MM.1S (cell line): ENCODE results near the gene GAS2L1.
"Not testable (repeated sequence)": the region's sequence is repeated elsewhere in the genome, so short reads cannot be mapped to it uniquely, and the experiment has no call there.

Source experiments
- DNase-seq: peaks from one replicate; pipeline ENCODE4 v3.0.0-alpha.2; 2015
- H2AFZ ChIP-seq: fragments of 300-600 bp; sonication (generic); 2 replicates; pipeline ENCODE4 v1.6.0; 2016; ENCODE audit warnings: antibody characterized with exemption, low read length
- H3F3A ChIP-seq: fragments of 300-600 bp; sonication (generic); 2 replicates; pipeline ENCODE4 v1.6.1; 2016; ENCODE audit warnings: mild to moderate bottlenecking, antibody characterized with exemption, low read length, moderate library complexity, mixed read lengths; ENCODE audit not compliant: insufficient read depth
- H3K27ac ChIP-seq: fragments of 300-600 bp; sonication (generic); 2 replicates; pipeline ENCODE4 v1.5.1; 2016; ENCODE audit warnings: mild to moderate bottlenecking, low read length
- H3K27me3 ChIP-seq: fragments of 300-600 bp; sonication (generic); replicated peaks from 2 replicates; pipeline ENCODE4 v1.6.0; 2016; ENCODE audit warnings: low read length; ENCODE audit not compliant: insufficient read depth
- H3K36me3 ChIP-seq: fragments of 300-600 bp; sonication (generic); replicated peaks from 2 replicates; pipeline ENCODE4 v1.6.1; 2016; ENCODE audit warnings: mild to moderate bottlenecking, low read length, mixed read lengths; ENCODE audit not compliant: insufficient read depth
- H3K4me1 ChIP-seq: fragments of 300-600 bp; sonication (generic); 2 replicates; pipeline ENCODE4 v1.6.1; 2016; ENCODE audit warnings: low read length, mixed read lengths
- H3K4me2 ChIP-seq: fragments of 300-600 bp; sonication (generic); 2 replicates; pipeline ENCODE4 v1.6.0; 2016; ENCODE audit warnings: low read depth, low read length
- H3K4me3 ChIP-seq: fragments of 300-600 bp; sonication (generic); 2 replicates; pipeline ENCODE4 v1.5.1; 2016; ENCODE audit warnings: low read length, mixed read lengths
- H3K79me2 ChIP-seq: fragments of 300-600 bp; sonication (generic); 2 replicates; pipeline ENCODE4 v1.6.1; 2016; ENCODE audit warnings: mixed run types, low read length, mixed read lengths
- H3K9ac ChIP-seq: fragments of 300-600 bp; sonication (generic); 2 replicates; pipeline ENCODE4 v1.6.1; 2016; ENCODE audit warnings: low read length, mixed read lengths
- H3K9me2 ChIP-seq: fragments of 300-600 bp; sonication (generic); replicated peaks from 2 replicates; pipeline ENCODE4 v1.6.1; 2016; ENCODE audit warnings: mild to moderate bottlenecking, low read length, mixed read lengths; ENCODE audit not compliant: insufficient read depth
- H3K9me3 ChIP-seq: fragments of 300-600 bp; sonication (generic); replicated peaks from 2 replicates; pipeline ENCODE4 v1.6.1; 2016; ENCODE audit warnings: mild to moderate bottlenecking, low read length, mixed read lengths; ENCODE audit not compliant: insufficient read depth
- H4K20me1 ChIP-seq: fragments of 300-600 bp; sonication (generic); 2 replicates; pipeline ENCODE4 v1.6.1; 2016; ENCODE audit warnings: mild to moderate bottlenecking, low read length, moderate library complexity, mixed read lengths; ENCODE audit not compliant: insufficient read depth
- EZH2 ChIP-seq: fragments of 300-600 bp; sonication (generic); optimal IDR thresholded peaks from 2 replicates; pipeline ENCODE3; 2017; ENCODE audit warnings: low read depth, mild to moderate bottlenecking, antibody characterized with exemption, low read length, mixed read lengths
- EZH2phosphoT487 ChIP-seq: fragments of 300-600 bp; sonication (generic); IDR thresholded peaks from 2 replicates; pipeline ENCODE4 v1.6.1; 2018; ENCODE audit warnings: antibody characterized with exemption, low read length
- TF ChIP-seq, protein P1 (sequence below): fragments of 300-600 bp; sonication (generic); IDR thresholded peaks from 2 replicates; pipeline ENCODE4 v1.5.1; 2016; ENCODE audit warnings: antibody characterized with exemption, low read length, mixed read lengths

GAS2L1 gene

DNA sequence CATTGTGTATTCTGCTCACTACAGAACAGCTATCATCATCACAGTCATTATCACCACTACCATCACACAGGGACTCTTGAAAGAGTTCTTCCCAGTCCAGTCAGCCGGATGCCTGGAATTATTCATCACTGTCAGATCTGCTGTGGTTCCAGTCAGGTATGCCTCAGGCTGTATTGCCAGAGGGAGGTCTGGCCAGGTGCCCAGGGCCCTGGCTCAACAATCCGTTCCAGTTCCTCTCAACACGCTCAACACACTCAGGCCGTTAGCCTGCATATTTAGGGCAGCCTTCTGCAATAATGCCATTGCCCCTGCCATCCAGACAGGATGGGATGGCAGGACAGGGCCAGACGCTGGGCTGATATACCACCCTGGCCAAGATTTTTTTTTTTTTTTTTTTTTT is 37.7 kb downstream of the GAS2L1 start:
- DNase-seq = no peak
- H3K4me1 ChIP-seq = no peaks in the 10 kb centered on the region
- H3K4me3 ChIP-seq = no peak overlapping the region
- TF ChIP-seq EZH2 (no peak), EZH2phosphoT487 (no peak)
- TF ChIP-seq, protein P1, sequence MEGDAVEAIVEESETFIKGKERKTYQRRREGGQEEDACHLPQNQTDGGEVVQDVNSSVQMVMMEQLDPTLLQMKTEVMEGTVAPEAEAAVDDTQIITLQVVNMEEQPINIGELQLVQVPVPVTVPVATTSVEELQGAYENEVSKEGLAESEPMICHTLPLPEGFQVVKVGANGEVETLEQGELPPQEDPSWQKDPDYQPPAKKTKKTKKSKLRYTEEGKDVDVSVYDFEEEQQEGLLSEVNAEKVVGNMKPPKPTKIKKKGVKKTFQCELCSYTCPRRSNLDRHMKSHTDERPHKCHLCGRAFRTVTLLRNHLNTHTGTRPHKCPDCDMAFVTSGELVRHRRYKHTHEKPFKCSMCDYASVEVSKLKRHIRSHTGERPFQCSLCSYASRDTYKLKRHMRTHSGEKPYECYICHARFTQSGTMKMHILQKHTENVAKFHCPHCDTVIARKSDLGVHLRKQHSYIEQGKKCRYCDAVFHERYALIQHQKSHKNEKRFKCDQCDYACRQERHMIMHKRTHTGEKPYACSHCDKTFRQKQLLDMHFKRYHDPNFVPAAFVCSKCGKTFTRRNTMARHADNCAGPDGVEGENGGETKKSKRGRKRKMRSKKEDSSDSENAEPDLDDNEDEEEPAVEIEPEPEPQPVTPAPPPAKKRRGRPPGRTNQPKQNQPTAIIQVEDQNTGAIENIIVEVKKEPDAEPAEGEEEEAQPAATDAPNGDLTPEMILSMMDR = no peak
- no peaks in the 10 kb centered on the region for H3F3A ChIP-seq
- no peak overlapping the region for H3K4me2 ChIP-seq
- no peaks in the 10 kb centered on the region for H3K79me2 ChIP-seq
- H4K20me1 ChIP-seq = no peaks in the 10 kb centered on the region
- H3K27me3 ChIP-seq = no peaks in the 10 kb centered on the region
- H3K36me3 ChIP-seq = 0 out of 2 replicates have a peak, but pooled peaks cover 6% of the 10 kb centered on the region
- no peak overlapping the region for H2AFZ ChIP-seq
- H3K9ac ChIP-seq = no peak overlapping the region
- no peak overlapping the region for H3K27ac ChIP-seq
- H3K9me3 ChIP-seq = no peaks in the 10 kb centered on the region
- no peaks in the 10 kb centered on the region for H3K9me2 ChIP-seq

- not testable (repeated sequence) for H4K20me1 ChIP-seq
Measured at GRCh38 chr22:29344889-29345288, 38.4 kb downstream of the GAS2L1 start.

GRCh38 chr22:29345932-29346331 is 39.5 kb downstream of the GAS2L1 start:
- TF ChIP-seq EZH2phosphoT487 (no peak), EZH2 (no peak)
- TF ChIP-seq, protein P1 = no peak

More at GRCh38 chr22:29344889-29345288, 38.4 kb downstream of the GAS2L1 start:
- H3K27ac ChIP-seq, H3K4me2 ChIP-seq, DNase-seq, H2AFZ ChIP-seq, H3K4me3 ChIP-seq, H3K9me3 ChIP-seq, H3F3A ChIP-seq, H3K36me3 ChIP-seq, H3K27me3 ChIP-seq, H3K79me2 ChIP-seq, H3K9ac ChIP-seq, H3K9me2 ChIP-seq, H3K4me1 ChIP-seq: not testable (repeated sequence)

GRCh38 chr22:29346659-29347058 is 40.2 kb downstream of the GAS2L1 start:
- no peak for DNase-seq
- H3K36me3 ChIP-seq = 0 out of 2 replicates have a peak, but pooled peaks cover 6% of the 10 kb centered on the region
- H3K27ac ChIP-seq = no peak overlapping the region
- no peak overlapping the region for H3K4me3 ChIP-seq
- H3F3A ChIP-seq = no peaks in the 10 kb centered on the region
- TF ChIP-seq, protein P1 = no peak
- no peak for TF ChIP-seq EZH2phosphoT487
- TF ChIP-seq EZH2 = no peak
- H3K79me2 ChIP-seq = no peaks in the 10 kb centered on the region
- H3K4me1 ChIP-seq = no peaks in the 10 kb centered on the region
- no peak overlapping the region for H2AFZ ChIP-seq
- no peaks in the 10 kb centered on the region for H4K20me1 ChIP-seq
- H3K9ac ChIP-seq = no peak overlapping the region
- H3K9me3 ChIP-seq = no peaks in the 10 kb centered on the region
- no peaks in the 10 kb centered on the region for H3K27me3 ChIP-seq
- H3K4me2 ChIP-seq = no peak overlapping the region
- H3K9me2 ChIP-seq = no peaks in the 10 kb centered on the region

More at GRCh38 chr22:29345932-29346331, 39.5 kb downstream of the GAS2L1 start:
- Histone ChIP-seq H3K9me2 (no peaks in the 10 kb centered on the region), H3K27me3 (no peaks in the 10 kb centered on the region), H3K27ac (no peak overlapping the region), H3F3A (no peaks in the 10 kb centered on the region), H3K4me1 (no peaks in the 10 kb centered on the region), H3K9me3 (no peaks in the 10 kb centered on the region), H3K4me3 (no peak overlapping the region), H3K36me3 (0 out of 2 replicates have a peak, but pooled peaks cover 6% of the 10 kb centered on the region), H3K79me2 (no peaks in the 10 kb centered on the region), H4K20me1 (no peaks in the 10 kb centered on the region), H3K4me2 (no peak overlapping the region), H2AFZ (no peak overlapping the region), H3K9ac (no peak overlapping the region)
- DNase-seq = no peak
